ENCODE data around the gene CCDC152.
"Not testable (repeated sequence)": the region's sequence is repeated elsewhere in the genome, so short reads cannot be mapped to it uniquely, and the experiment has no call there.

CCDC152 gene, protein sequence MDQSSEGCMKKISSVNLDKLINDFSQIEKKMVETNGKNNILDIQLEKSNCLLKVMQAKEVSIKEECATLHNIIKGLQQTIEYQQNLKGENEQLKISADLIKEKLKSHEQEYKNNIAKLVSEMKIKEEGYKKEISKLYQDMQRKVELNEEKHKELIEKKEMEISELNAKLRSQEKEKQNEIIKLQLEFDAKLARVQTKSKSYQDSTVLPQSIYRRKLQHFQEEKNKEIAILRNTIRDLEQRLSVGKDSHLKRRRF

DNA sequence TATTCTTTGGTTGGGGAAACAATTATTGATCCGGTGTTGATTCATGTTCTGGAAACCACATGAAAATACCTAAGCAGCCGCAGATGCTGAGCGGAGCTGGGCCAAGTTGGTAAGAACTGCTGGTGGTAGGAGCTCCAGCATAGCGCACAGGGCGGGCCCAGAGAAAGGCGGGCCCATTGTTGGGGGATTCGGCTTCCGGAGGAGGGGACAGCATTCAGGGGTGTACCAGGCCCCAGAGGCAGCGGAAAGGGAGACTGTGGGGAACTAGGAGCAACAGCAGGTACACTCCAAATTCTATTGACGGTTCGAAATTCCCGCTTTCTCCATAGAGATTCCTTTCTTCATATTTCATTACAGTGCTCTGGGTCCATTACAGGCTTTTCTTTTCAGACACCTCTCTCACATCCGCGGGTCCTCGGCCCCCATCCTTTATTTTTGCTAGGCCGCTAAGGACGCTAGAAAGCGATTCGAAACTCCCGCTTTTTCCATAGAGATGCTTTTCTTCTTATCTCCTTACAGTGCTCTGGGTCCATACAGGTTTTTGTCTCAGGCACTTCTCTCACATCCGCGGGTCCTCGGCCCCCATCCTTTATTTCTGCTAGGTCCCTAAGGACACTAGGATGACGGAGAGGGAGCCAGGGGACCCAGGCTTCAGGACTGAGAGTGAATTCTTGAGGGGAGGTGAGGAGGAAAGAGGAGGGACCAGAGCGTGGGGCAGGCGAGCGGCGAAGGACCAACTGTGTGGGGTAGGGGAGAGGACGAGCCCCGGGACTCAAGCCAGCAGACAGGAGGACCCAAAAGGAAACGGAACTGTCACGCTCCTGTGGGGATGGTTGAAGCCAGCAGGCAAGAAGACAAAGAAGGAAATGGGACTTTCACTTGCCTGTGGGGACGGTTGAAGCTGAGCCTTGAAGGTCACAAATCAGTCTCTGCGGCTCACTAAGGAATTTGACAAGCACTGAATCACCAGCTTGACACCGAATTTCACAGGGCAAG is at the start of gene CCDC152:
Gene CCDC152, plus strand, starts transcription at position 213 of the 996 bp plus-strand sequence. CDS start 2,304 bp downstream, outside the sequence.
- DNase-seq, result peak; percentile 64 to 65

DNA sequence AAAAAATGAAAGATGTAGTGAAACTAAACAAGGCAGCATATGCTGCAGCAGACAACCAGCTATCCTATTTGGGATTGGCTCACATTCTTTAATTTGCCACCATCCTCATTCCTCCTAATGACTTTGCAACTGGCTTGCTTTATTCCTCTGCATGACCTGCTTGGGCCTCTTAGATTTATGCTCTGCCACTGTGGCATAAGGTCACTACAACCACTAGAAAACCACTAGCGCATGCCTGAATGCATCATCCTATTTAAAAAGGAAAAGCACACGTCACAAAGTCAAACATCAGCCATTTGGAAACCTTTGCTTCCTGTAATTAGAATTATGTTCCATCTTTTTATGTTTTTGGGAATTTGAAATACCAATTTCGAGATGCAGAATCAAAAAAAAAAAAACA is 40.8 kb upstream of the CCDC152 start:
- DNase-seq, result no peak

DNA sequence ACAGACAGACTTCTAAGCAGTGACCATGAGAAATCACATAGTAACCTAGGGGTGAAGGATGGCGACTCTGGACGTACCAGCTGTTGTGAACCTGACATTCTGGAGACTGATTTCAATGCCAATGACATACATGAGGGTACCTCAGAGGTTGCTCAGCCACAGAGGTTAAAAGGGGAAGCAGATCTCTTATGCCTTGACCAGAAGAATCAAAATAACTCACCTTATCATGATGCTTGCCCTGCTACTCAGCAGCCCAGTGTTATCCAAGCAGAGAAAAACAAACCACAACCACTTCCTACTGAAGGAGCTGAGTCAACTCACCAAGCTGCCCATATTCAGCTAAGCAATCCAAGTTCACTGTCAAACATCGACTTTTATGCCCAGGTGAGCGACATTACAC is 38.0 kb upstream of the CCDC152 start:
- DNase-seq, result no peak

DNA sequence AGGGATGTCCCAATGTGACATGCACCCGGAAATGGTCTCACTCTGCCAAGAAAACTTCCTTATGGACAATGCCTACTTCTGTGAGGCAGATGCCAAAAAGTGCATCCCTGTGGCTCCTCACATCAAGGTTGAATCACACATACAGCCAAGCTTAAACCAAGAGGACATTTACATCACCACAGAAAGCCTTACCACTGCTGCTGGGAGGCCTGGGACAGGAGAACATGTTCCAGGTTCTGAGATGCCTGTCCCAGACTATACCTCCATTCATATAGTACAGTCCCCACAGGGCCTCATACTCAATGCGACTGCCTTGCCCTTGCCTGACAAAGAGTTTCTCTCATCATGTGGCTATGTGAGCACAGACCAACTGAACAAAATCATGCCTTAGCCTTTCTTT is 37.6 kb upstream of the CCDC152 start:
- no peak for DNase-seq

DNA sequence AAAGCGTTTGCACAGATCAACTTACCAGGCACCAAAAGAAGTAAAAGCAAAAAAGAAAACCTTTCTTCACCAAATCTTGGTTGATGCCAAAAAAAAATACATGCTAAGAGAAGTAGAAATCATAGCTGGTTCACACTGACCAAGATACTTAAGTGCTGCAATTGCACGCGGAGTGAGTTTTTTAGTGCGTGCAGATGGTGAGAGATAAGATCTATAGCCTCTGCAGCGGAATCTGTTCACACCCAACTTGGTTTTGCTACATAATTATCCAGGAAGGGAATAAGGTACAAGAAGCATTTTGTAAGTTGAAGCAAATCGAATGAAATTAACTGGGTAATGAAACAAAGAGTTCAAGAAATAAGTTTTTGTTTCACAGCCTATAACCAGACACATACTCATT is 36.4 kb upstream of the CCDC152 start:
- DNase-seq, result no peak

DNA sequence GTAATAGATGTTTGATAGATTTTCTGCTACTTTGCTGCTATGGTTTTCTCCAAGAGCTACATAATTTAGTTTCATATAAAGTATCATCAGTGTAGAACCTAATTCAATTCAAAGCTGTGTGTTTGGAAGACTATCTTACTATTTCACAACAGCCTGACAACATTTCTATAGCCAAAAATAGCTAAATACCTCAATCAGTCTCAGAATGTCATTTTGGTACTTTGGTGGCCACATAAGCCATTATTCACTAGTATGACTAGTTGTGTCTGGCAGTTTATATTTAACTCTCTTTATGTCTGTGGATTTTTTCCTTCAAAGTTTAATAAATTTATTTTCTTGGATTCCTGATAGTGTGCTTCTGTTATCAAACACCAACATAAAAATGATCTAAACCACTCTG is 35.1 kb upstream of the CCDC152 start:
- DNase-seq, result no peak

DNA sequence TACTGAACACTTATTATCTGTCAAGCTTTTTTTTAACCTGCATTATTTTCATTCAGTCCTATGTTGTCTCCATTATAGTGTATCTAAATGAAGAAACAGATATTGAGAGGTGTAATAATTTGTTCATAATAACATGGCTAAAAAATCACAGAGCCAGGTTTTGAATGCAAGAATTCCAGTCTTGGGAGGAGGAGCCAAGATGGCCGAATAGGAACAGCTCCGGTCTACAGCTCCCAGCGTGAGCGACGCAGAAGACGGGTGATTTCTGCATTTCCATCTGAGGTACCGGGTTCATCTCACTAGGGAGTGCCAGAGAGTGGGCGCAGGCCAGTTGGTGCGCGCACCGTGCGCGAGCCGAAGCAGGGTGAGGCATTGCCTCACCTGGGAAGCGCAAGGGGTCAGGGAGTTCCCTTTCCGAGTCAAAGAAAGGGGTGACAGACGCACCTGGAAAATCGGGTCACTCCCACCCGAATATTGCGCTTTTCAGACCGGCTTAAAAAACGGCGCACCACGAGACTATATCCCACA is 22.0 kb upstream of the CCDC152 start:
- DNase-seq, result not testable (repeated sequence)

DNA sequence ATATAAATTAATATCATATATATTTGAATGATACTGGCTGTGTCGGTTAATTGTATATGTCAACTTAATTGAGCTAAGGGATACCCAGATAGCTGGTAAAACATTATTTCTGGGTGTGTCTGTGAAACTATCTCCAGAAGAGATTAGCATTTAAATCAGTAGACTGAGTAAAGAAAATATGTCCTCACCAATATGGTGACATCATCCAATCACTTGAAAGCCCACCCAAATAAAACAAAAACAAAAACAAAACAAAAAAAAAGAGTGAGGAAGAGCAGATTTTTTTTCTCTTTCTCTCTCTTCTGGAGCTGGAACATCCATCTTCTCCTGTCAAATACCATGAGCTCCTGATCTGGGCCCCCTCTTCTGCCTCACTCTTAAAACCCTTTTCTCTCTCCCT is 15.7 kb upstream of the CCDC152 start:
- DNase-seq, result no peak

DNA sequence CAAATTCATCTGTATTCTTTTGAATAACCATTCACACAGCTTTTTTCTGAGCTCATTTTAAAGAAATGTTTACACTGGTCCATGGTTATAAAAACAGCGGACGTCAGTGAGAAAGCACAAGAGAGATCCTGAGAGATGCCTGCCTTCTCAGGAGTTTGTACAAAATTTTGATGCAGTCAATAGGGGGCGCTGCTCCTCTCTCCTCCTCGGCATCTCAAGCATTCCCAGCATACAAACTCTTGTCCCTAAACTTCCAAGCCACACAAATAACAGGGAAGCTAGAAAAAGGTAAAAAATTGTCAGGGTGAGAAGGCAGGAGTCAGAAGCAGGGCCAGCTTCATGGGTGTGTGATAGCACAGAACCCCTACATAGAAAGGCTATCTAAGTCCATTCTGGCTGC is 11.2 kb upstream of the CCDC152 start:
- no peak for DNase-seq

DNA sequence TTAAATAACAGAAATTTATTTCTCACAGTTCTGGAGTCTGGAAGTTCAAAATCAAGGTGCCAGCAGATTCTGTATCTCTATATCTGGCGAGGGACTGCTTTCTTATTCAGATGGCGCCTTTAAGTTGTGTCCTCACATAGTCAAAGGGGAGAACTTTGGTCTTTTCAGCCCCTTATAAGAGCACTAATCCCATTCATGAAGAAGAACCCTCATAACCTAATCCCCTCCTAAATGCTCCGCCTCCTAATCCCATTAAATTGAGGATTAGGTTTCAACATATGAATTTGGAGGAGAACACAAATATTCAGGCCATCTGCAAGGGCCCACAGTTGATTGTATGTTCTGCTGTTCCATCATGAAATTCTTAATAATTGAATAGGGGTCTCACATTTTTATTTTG is 10.8 kb upstream of the CCDC152 start:
- no peak for DNase-seq

DNA sequence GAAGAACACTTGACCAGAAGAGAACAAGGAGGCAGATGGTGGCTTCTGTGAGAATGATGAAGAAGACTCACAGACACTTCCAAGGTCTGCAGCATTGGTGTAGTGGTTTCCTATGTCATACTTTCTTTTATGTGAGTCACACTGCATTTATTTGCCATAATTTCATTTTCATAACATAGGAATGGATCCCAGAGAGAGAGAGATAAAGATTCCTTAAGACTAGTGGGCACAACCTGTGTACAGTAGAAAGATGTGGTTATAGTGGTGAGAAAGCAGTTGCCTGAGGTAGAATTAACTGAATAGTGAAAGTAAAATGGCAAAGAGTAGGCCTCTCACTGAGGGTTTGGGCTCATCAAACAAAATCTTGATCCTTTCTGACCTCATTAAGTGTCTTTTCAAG is 7.6 kb upstream of the CCDC152 start:
- DNase-seq, result no peak

DNA sequence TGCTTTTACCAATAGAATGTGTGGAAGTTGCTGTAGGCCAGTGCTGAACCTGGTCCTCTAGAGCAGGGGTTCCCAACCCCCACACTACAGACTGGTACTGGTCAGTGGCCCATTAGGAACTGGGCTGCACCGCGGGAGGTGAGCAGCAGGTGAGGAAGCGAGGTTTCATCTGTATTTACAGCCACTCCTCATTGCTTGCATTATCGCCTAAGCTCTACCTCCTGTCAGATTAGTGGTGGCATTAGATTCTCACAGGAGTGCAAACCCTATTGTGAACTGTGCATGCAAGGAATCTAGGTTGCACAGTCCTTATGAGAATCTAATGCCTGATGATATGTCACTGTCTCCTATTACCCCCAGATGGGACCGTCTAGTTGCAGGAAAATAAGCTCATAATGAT is 6.1 kb upstream of the CCDC152 start:
- no peak for DNase-seq

DNA sequence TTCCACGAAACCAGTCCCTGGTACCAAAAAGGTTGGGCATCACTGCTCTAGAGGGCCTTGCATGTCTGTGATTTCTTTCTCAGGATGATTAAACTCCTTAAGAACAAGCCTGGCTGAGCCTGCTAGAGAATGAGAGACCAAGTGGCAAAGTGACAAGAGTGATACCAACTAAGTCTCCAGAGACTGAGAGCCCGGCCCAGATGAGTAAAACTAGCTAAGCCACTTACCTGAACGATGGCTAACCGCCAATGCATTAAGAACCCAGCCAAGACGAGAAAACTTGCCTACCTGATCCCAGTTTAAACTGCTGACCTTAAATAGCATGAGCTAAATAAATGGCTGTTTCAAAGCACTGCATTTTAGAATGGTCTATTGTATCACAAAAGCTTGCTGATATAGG is 5.6 kb upstream of the CCDC152 start:
- no peak for DNase-seq

DNA sequence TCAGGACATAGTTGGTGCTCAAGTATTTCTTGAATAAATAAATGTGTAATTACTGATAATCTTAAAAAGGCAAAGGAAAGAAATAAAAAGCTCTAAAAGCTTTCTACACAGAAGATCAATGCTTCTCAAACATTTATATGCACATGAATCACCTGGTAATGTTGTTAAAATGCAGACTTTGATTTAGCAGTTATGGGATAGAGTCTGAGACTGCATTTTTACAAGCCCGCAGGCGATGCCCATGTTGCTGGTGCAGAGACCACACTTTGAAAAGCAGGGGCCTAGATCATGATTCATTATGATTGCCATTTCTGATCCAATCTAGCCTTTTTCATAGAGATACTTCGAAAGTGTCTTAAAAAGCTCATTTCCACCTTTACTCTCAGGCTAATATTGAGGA is 3.5 kb upstream of the CCDC152 start:
- no peak for DNase-seq

DNA sequence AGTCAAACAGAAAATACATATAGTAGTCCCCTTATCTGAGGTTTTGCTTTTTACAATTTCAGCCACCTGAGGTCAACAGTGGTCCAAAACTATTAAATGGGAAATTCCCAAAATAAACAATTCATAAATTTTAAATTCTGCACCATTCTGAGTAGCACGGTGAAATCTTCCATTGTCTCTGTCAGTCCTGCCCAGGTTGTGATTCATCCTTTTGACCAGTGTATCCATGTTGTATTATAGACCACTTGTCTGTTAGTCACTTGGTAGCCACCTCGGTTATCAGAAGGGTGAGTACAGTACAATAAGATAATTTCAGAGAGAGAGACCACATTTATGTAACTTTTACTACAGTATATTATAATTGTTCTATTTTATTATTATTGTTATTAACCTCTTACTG is 2.8 kb downstream of the CCDC152 start:
- no peak for DNase-seq

DNA sequence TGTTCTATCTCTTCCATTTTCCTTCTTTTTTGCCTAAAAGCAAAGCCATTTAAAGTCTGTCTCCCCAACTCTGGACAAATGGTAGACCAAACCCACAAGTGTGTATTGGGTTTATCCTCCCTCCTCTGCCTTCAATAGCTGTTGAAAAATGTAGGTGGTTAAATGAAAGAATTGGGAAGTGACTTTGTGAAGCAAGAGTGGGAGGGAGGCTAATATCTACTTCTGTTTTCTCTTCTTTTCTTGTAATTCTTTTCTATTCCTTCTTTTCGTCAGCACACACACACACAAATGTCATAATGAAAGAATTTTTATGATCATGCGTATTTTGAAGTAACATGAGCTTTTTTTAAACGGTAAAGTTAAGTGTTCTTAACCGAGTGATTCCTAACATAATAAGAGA is 3.8 kb downstream of the CCDC152 start:
- no peak for DNase-seq

DNA sequence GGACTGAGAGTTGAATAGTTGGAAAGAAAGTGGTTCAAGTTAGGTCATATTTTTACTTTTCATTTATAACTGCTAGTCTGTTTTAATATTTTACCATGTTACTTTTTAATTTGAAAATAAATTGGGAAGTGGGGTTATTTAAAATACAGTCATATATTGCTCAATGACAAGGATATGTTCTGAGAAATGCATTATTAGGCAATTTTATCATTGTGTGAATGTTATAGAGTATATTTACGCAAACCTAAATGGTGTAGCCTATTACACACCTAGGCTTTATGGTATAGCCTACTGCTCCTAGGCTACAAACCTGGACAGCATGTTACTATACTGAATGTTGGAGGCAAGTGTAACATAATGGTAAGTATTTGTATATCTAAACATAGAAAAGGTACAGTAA is 5.2 kb downstream of the CCDC152 start:
- DNase-seq, result no peak

DNA sequence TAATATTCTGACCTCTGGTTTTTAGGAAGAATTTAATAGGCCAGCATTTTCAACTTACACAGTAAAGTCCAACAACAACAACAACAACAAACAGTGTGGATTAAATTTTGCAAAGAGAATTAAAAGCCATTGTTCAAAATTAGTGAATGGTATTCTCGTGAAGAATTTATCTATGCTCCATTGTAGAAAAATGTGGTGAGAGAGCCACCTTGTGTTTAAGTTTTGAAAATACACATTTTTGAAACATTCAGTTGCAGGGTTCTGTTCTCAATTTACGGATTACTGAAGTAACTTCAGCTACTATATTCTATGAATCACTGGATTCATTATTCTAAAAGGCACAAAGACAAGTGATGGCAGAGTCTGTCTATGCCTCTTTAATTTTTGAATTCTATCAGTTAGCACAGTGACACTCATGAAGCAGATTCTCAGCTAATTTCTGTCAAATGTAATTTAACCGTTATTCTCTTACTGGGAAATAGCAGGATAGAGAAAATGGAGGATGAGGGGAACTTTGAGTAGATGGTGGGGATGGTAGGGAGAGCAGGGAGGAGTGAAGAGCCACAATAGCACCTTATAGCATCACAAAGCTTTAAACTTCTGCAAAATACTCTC is 11.0 kb downstream of the CCDC152 start:
- no peak for DNase-seq

DNA sequence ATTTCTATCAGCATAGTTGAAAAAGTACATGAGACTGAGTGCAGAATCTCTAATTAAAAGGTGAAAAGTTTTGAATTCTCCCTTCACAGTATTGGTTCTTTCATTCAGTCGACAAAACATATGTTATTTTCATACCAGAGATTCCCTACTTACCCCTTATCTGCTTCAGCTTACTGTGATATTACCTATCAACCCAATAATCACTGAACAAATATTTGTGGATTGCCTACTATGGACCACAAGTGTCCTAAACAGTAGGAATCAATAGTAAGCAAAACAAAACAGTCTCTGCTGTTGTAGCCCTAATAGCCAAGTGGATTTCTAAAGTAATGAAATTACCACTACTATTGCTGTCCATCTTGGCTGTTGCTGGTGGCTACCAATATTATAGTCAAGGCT is 11.5 kb downstream of the CCDC152 start:
- DNase-seq, result no peak

DNA sequence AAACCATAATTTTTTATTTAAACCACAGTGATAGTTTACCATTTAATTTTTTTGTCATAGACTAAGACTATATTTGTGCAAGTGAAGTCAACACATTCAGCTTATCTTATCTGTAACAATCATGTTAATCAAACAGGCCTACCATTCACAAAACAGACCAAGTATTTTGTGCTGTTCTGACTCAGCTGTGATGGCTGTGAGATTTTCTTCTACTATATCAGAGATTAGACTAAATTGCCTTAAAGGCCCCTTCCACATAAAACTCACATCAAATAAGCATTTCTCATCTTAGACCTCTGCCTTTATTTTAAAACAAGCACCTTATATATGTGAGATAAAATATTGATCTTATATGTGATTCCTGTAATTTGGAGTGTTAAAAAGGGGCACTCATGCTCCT is 13.4 kb downstream of the CCDC152 start:
- no peak for DNase-seq

DNA sequence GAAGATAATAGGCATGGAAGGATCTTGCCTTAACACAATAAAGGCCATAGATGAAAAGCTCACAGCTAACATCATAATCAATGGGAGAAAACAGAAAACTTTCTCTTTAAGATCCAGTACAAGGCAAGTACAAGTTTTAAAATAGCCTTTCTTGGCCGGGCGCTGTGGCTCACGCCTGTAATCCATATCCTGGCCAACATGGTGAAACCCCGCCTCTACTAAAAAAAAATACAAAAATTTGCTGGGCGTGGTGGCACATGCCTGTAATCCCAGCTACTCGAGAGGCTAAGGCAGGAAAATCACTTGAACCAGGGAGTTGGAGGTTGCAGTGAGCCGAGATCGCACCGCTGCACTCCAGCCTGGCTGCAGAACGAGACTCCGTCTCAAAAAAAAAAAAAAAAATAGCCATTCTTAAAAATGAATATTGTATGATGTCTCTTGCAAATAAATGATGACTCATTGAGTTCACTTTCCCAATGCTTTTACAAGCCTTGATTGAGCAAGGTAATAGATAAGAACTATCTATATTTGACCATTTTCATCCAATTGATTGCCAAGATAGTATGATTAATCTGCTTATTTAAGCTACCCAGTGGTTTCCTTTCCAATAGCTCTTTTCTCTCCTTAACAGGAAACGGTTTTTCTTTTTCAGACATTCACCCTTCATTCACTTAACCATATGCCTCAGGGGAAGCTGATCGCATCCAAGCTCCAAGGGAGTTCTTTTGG is 15.8 kb downstream of the CCDC152 start:
- DNase-seq, result no peak

DNA sequence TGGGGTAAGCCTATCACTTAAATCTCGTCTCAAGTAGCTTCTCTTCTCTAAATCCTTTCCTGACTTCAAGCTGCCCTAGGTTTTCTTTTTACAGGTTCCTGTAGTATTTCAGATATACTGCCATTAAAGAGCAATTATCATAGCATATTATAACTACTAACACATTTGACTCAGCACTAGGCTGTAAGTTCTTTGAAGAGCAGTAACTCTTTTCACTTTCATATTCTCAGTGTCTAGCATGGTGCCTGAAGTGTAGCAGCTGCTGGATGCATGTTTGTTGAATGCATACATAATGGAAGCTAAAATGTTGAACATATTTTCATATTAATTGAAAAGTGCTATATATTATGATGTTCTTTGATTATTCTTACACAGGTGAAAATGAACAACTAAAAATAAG is 22.5 kb downstream of the CCDC152 start:
- DNase-seq, result no peak

DNA sequence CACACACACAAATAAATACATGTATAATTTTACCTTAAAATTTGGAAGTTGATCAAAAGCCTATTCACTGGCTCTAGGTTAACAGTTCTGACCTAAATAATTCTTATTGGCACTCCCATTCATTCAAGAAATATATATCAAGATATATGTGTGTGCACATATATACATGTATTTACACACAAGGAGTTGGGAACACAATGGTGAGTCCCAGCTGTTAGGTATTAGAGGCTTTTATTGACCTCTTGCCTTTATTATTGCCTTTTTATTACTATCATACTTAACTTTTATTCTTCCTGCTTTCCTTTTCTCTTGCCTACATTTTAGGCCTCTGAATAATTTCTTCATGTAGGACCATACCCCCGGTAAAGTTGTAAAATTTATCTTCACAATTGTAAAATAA is 25.0 kb downstream of the CCDC152 start:
- no peak for DNase-seq
